Inferior parietal cortex (tissue), 1 donor: Measurements from ENCODE around the gene SPRR2G.
"Not testable (repeated sequence)": the region's sequence is repeated elsewhere in the genome, so short reads cannot be mapped to it uniquely, and the experiment has no call there.

Source experiments
- DNase-seq: peaks from one replicate; pipeline ENCODE4 v3.0.0-alpha.2; 2016; ENCODE audit errors: extremely low spot score

The SPRR2G gene

GRCh38 chr1:153113416-153113815, 37.3 kb downstream of the SPRR2G start, which contains the start of gene SPRR2F:
Gene SPRR2F, minus strand, starts transcription at chr1:153113516. Its CDS starts 783 bp downstream, at chr1:153112733.
- DNase-seq, result no peak

GRCh38 chr1:153112454-153112853, 38.2 kb downstream of the SPRR2G start:
- DNase-seq, result not testable (repeated sequence)

GRCh38 chr1:153100245-153100644, 50.4 kb downstream of the SPRR2G start:
- no peak for DNase-seq
